ENCODE results near the gene GUCY1B1.

GRCh38 chr4:155712846-155713245, 46.0 kb upstream of the GUCY1B1 start:
- TF ChIP-seq SUZ12 (IDR thresholded peaks at IDR 0.05) (no peak), ZNF384 (IDR thresholded peaks at IDR 0.05) (no peak), ELF4 (IDR thresholded peaks at IDR 0.05) (no peak), TARDBP (IDR thresholded peaks at IDR 0.05) (no peak), FOXM1 (IDR thresholded peaks at IDR 0.05; ENCODE audit: borderline replicate concordance) (no peak), FOXK2 (IDR thresholded peaks at IDR 0.05) (no peak), SP1 (IDR thresholded peaks at IDR 0.05) (no peak), BHLHE40 (IDR thresholded peaks at IDR 0.05; ENCODE audit: borderline replicate concordance) (no peak), LEF1 (IDR thresholded peaks at IDR 0.05; ENCODE audit: borderline replicate concordance) (no peak)

Data from HEK293T (cell line).